LNCAP (cell line): ENCODE data around the gene GHRHR.

Experiments used
- CTCF ChIP-seq: fragments of 450-650 bp; IDR thresholded peaks from 2 replicates; pipeline ENCODE4 v1.5.1; 2017; ENCODE audit warnings: mild to moderate bottlenecking

Gene GHRHR

GRCh38 chr7:30963842-30964241 lies at the start of gene GHRHR:
Gene GHRHR, plus strand, starts transcription at chr7:30963953. Its CDS starts 116 bp downstream, at chr7:30964069.
- TF ChIP-seq CTCF, result no peak

- no peak for TF ChIP-seq CTCF
Measured at GRCh38 chr7:30914596-30914995, 49.2 kb upstream of the GHRHR start.

GRCh38 chr7:30915005-30915601 lies 48.6 kb upstream of the GHRHR start:
- no peak for TF ChIP-seq CTCF

DNA sequence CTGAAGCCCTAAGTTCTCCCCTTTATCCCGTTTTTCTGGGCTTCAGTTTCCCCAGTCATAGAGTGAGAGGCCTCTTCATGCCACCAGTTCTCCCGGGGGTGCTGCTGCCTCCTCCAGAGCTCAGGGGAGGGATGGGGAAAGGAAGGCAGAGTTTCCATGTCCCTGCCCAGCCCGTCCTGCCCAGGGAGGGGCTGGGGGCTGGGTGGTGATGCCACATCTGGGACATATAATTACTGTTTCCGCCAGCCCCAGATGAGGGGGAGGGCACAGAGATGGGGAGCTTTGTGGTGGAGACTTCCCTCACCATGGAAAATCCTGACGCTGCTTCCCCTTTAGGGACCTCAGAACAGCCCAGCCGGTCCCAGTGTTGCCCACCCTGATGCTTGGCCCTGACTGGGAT lies 48.0 kb upstream of the GHRHR start:
- TF ChIP-seq CTCF, result no peak

DNA sequence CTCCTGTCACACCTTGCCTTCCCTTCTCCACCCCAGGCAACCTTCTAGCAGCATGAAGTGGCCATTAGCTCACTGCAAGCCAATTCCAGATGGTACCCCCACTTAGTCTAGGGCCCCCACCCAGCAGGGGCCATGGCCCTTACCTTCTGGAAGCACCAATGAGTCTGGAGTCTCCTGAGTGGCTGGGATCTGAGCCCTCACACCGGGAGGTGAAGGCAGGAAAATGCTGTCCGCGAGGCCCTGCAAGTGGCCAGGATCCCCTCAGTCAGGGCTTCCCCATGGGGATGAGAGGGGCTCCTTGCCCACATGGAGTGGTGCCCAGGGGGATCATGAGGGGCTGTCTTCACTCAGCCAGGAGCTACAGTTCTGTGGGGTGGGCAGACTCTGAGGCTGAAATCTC lies 47.5 kb upstream of the GHRHR start:
- TF ChIP-seq CTCF, result no peak

DNA sequence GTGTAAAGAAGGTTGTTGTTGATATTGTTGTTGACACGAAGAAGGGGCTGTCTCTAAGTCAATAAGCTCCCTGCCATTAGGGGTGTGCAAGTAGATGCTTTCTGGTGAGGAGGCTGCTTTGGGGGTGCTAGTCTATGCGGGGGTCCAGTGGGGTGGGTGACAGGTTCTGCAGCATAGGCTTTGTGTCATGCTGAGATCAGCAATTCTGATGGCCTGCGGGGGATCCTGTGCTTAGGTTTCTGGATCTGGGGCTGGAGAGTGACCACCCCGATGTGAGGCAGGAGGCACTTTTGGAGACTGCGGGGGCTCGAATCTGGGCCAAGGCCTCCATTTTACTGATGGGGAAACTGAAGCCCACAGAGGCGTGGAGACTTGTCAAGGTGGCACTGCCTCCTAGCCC lies 47.0 kb upstream of the GHRHR start:
- no peak for TF ChIP-seq CTCF

DNA sequence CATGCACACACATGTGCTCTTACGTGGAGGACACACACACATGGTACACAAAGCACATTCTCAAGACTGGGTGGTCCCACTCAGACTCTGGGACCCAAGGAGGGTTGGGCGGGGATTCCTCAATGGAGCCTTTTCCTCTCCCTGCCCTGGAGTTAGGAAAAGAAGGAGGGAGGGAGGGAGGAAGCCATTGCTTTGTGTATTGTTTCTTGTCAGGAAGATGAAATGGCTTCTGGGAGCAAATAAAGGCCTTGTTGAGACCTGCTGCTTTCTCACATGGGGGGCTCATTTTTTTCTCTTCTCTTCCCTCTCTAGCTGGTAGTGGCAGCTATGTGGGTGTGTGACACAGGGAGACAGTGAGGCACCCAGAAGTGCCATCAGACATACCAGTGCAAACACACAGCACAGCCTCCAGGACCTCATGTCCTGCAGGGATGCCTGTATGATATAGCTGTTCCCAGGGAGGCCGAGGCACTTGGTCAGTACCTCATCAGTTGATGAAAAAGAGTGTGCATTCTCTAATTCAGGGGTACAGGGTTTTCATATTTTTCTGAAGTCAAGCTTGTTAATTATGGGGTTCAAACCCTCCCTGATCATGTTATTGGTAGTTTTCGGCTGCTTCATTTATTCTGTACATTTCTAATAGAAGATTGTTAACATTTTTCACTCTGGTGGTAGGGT lies 46.4 kb upstream of the GHRHR start:
- TF ChIP-seq CTCF, result no peak

DNA sequence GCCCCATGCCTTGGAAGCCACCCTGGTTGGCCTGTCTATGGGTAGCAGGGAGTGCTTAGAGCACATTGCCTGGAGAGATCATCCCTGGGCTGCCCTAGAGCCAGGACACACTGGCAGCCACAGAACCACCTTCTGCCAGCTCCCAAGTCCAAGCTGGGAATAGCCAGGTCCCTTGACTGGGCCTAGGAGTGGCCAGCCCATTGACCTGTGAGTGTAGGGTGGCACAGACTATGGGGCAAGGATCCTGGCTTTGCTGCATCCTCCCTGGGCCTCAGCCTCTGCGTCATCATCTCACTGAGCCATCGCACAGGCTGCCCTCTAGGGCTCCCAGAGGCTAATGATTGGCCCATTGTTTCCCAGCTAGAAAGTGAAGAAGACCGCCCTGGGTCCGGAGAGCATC lies 45.1 kb upstream of the GHRHR start:
- TF ChIP-seq CTCF, result no peak
